ENCODE data around the gene DOCK9. TPM values are rescaled to one million over a fixed set of nuclear protein-coding genes. Genes with fewer than 3 reads are reported as not detected.

The DOCK9 gene
- total RNA-seq, 1 experiment from 2014 or later, result 30.5 TPM

- intact Hi-C loops (cut with micrococcal nuclease; ENCODE audit: unreplicated experiment) (no loop called here), in situ Hi-C loops (cut with HindIII; ENCODE audit: low pct_unique_long_range_greater_than_20kb, low sequenced_read_pairs) (no loop called here)
- BruUV-seq (replicated peaks), result no TSS peak
- ATAC-seq (no peak; the same call in 1 of the 2 replicates), DNase-seq (ENCODE audit: low read depth, low spot score) (no peak)
- no peaks in the 10 kb centered on the region for H3K9me3 ChIP-seq (ENCODE audit: control insufficient read depth, insufficient read depth, low read depth, low read length)
- ChIA-PET POLR2A (no interaction called here), CTCF (no interaction called here)
- H3K36me3 ChIP-seq (ENCODE audit: control insufficient read depth, insufficient read depth, low read length), result no peaks in the 10 kb centered on the region
- no peak for TF ChIP-seq SIN3A (IDR thresholded peaks at IDR 0.05; ENCODE audit: borderline replicate concordance, insufficient read depth, low read depth, low read length)
- no peak for TF ChIP-seq TCF7L2 (IDR thresholded peaks at IDR 0.05; ENCODE audit: low read depth, low read length)
- no peak for TF ChIP-seq CTCF (IDR thresholded peaks at IDR 0.05)
- no peak for TF ChIP-seq POLR2AphosphoS5 (IDR thresholded peaks at IDR 0.05; ENCODE audit: low read depth, low read length)
- no peak for TF ChIP-seq REST (IDR thresholded peaks at IDR 0.05; ENCODE audit: insufficient read depth in 1 of 2, low read depth in 2 of 2, low read length in 1 of 2)
- no peaks in the 10 kb centered on the region for H3K27me3 ChIP-seq (ENCODE audit: control insufficient read depth, insufficient read depth, low read length)
- H3K4me1 ChIP-seq (ENCODE audit: control insufficient read depth, insufficient read depth, low read length), result no peaks in the 10 kb centered on the region
- H3K4me3 ChIP-seq (ENCODE audit: low read depth in 2 of 2, low read length in 2 of 2), result no peak overlapping the region
- no peak overlapping the region for H3K27ac ChIP-seq (ENCODE audit: low read length)
Measured at GRCh38 chr13:98890186-98890585, 87.7 kb downstream of the DOCK9 start.

GRCh38 chr13:98889419-98890085 is 88.3 kb downstream of the DOCK9 start:
- Histone ChIP-seq H3K36me3 (ENCODE audit: control insufficient read depth, insufficient read depth, low read length) (no peaks in the 10 kb centered on the region), H3K4me3 (ENCODE audit: low read depth in 2 of 2, low read length in 2 of 2) (no peak overlapping the region), H3K27me3 (ENCODE audit: control insufficient read depth, insufficient read depth, low read length) (no peaks in the 10 kb centered on the region), H3K9me3 (ENCODE audit: control insufficient read depth, insufficient read depth, low read depth, low read length) (no peaks in the 10 kb centered on the region), H3K27ac (ENCODE audit: low read length) (no peak overlapping the region), H3K4me1 (ENCODE audit: control insufficient read depth, insufficient read depth, low read length) (no peaks in the 10 kb centered on the region)
- intact Hi-C loops (cut with micrococcal nuclease; ENCODE audit: unreplicated experiment), result no loop called here
- ATAC-seq (no peak), DNase-seq (ENCODE audit: low read depth, low spot score) (no peak)
- TF ChIP-seq TCF7L2 (IDR thresholded peaks at IDR 0.05; ENCODE audit: low read depth, low read length) (no peak), POLR2AphosphoS5 (IDR thresholded peaks at IDR 0.05; ENCODE audit: low read depth, low read length) (no peak), REST (IDR thresholded peaks at IDR 0.05; ENCODE audit: insufficient read depth in 1 of 2, low read depth in 2 of 2, low read length in 1 of 2) (no peak), SIN3A (IDR thresholded peaks at IDR 0.05; ENCODE audit: borderline replicate concordance, insufficient read depth, low read depth, low read length) (no peak), CTCF (IDR thresholded peaks at IDR 0.05) (no peak)
- in situ Hi-C loops (cut with HindIII; ENCODE audit: low pct_unique_long_range_greater_than_20kb, low sequenced_read_pairs), result no loop called here
- ChIA-PET POLR2A (no interaction called here), CTCF (no interaction called here)
- BruUV-seq (replicated peaks), result no TSS peak

Measured in Panc1 (cell line).